HTR-8/SVneo (cell line): ENCODE results near the gene SERHL2.
"Not testable (repeated sequence)": the region's sequence is repeated elsewhere in the genome, so short reads cannot be mapped to it uniquely, and the experiment has no call there.

Experiments used
- DNase-seq: peaks from one replicate; pipeline ENCODE4 v3.0.0; 2011; ENCODE audit warnings: low spot score, mixed read lengths; ENCODE audit not compliant: insufficient read length
- FAIRE-seq: peaks from 2 replicates; lab custom pipeline; 2011; peaks lifted over from hg19 to GRCh38; lab: Jason Lieb, UNC

SERHL2 gene

GRCh38 chr22:42533638-42533977, 20.1 kb upstream of the SERHL2 start:
- DNase-seq (no peak), FAIRE-seq (no peak)

- not testable (repeated sequence) for DNase-seq, FAIRE-seq
Observed at GRCh38 chr22:42535082-42535731, 18.5 kb upstream of the SERHL2 start.

GRCh38 chr22:42536166-42536565, 17.6 kb upstream of the SERHL2 start:
- no peak for DNase-seq
- no peak for FAIRE-seq

- FAIRE-seq, result not testable (repeated sequence)
Observed at GRCh38 chr22:42536634-42537033, 17.1 kb upstream of the SERHL2 start.

GRCh38 chr22:42537199-42537831, 16.4 kb upstream of the SERHL2 start:
- not testable (repeated sequence) for FAIRE-seq, DNase-seq

More at GRCh38 chr22:42536634-42537033, 17.1 kb upstream of the SERHL2 start:
- DNase-seq, result not testable (repeated sequence)

- DNase-seq, FAIRE-seq: not testable (repeated sequence)
Observed at GRCh38 chr22:42539236-42539771, 14.5 kb upstream of the SERHL2 start.

- no peak for FAIRE-seq
- no peak for DNase-seq
Observed at GRCh38 chr22:42544686-42545085, 9.1 kb upstream of the SERHL2 start.

- FAIRE-seq, result no peak
- DNase-seq, result no peak
Observed at GRCh38 chr22:42547562-42547961, 6.2 kb upstream of the SERHL2 start.

- FAIRE-seq, DNase-seq: not testable (repeated sequence)
Observed at GRCh38 chr22:42548126-42548525, 5.6 kb upstream of the SERHL2 start.

GRCh38 chr22:42548597-42549330, 5.0 kb upstream of the SERHL2 start:
- DNase-seq (no peak), FAIRE-seq (no peak)

GRCh38 chr22:42549331-42550060, 4.3 kb upstream of the SERHL2 start:
- FAIRE-seq, result no peak
- no peak for DNase-seq

- DNase-seq, FAIRE-seq: not testable (repeated sequence)
Observed at GRCh38 chr22:42552294-42552647, 1.5 kb upstream of the SERHL2 start.

- FAIRE-seq, result no peak
- no peak for DNase-seq
Observed at GRCh38 chr22:42560381-42560780, 6.6 kb downstream of the SERHL2 start.

GRCh38 chr22:42560781-42561180, 7.0 kb downstream of the SERHL2 start:
- DNase-seq (no peak), FAIRE-seq (no peak)

GRCh38 chr22:42561856-42562255, 8.1 kb downstream of the SERHL2 start:
- FAIRE-seq, result no peak
- no peak for DNase-seq

- FAIRE-seq, result no peak
Observed at GRCh38 chr22:42562279-42562678, 8.5 kb downstream of the SERHL2 start.

GRCh38 chr22:42562684-42563083, 8.9 kb downstream of the SERHL2 start:
- no peak for FAIRE-seq

More at GRCh38 chr22:42562279-42562678, 8.5 kb downstream of the SERHL2 start:
- DNase-seq, result no peak

GRCh38 chr22:42563943-42564342, 10.2 kb downstream of the SERHL2 start:
- not testable (repeated sequence) for DNase-seq, FAIRE-seq

More at GRCh38 chr22:42562684-42563083, 8.9 kb downstream of the SERHL2 start:
- no peak for DNase-seq

- DNase-seq (no peak), FAIRE-seq (no peak)
Observed at GRCh38 chr22:42564699-42565098, 10.9 kb downstream of the SERHL2 start.

- DNase-seq (no peak), FAIRE-seq (no peak)
Observed at GRCh38 chr22:42565956-42566355, 12.2 kb downstream of the SERHL2 start.
